ENCODE measurements around the gene XXYLT1.
"Not testable (repeated sequence)": the region's sequence is repeated elsewhere in the genome, so short reads cannot be mapped to it uniquely, and the experiment has no call there.

The XXYLT1 gene

DNA sequence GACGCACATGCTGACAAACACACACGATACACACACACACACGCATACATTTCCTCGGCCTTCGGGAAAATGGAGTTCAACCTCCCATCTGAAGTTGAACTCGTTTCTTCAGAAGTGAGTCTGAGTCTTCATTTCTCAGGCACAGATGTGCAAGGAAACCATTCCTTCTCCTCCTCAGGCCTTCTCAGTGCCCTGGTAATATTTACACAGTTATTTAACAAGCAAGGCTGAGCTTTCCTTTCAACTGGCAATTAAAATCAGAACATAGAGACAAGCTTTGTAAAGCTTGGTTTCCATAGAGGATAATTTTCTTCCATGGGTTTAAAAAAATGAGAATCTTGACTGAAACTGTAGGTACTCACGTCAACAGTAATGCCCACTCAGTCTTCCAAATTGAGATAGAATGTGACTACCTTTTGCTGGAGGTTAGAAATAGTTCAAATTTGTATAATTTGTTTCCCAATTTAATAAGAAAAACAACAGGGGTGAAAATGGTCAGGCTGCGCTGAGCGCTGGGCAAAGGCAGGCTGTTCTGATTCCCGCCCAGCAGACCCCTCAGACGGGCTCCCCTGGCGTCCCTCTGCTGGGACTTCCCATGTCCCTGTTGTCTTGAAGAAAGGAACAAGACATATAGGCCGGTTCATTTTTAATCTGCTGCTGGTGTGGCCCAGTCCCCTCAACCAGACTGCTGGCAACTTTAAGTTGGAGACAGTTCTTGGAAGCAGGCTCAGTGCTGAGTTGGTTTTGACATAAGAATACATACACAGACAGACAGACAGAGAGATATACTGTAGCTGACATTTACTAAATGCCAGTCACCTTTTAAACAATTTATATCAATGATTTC lies 174.3 kb downstream of the XXYLT1 start:
- DNase-seq (ENCODE audit: low read depth): no peak

DNA sequence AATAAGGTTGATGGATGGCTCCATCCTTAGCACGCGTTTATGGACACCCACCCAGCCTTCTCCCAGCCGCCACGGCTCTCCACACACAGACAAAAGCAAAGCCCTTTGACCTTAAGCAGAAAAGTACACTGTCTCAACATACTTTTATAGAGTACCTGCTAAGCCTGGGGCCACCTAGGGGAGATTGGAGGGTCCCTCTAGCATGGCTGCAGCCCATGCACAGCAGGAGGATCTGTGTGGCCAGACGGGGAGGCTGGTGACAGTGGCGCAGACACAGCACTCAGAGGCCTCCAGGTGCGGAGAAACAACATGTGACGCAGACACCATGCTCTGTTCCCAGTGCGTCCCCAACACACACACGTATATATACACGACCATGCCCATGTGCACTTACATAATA lies 174.9 kb downstream of the XXYLT1 start:
- no peak for DNase-seq (ENCODE audit: low read depth)

DNA sequence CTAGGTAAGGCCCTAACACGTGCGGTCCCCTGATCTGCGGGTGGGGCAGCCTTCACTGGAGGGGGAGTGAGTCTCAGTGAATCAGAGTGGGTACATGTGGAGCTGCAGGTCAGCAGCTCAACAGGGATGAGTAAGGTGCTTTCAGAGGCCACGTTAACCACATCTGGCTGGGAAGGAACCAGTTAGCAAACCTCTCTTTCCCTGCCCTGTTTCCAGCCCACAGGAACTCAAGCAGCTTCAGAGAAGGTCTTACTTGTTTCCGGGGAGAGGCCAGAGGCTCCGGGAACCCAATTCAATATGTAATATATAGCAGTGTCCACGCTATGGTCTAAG lies 175.3 kb downstream of the XXYLT1 start:
- DNase-seq (ENCODE audit: low read depth): no peak

DNA sequence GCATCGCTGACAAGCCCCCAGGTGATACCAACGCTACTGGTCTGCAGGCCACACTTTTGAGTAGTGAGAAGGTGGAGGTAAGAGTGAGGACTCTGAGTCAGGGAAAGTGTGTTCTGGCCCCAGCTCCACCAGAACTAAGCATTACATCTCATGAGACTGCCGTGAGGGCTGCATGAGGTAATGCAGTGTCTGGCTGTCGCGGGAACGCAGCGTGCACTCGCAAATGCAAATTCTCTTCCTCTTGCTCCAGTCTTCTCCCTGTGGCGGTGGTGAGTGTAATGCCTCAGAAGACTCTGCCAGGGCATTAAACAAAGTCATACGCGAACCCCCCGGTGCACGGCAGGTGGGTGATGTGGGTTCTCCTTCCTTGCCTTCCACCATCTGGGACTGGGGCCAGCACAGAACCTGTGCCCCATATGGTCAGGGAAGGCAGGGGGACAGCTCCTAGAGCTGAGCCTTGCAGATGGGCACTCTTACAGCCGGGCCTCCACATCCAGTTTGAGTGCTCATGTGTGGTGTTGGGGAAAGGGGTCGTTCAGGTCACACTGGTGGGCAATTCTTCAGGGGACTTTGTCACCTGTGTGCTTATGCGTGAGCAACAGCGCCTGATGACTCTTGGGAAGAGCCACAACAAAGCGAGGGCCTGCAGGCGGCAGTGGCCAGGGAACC lies 175.8 kb downstream of the XXYLT1 start:
- DNase-seq (ENCODE audit: low read depth): no peak

DNA sequence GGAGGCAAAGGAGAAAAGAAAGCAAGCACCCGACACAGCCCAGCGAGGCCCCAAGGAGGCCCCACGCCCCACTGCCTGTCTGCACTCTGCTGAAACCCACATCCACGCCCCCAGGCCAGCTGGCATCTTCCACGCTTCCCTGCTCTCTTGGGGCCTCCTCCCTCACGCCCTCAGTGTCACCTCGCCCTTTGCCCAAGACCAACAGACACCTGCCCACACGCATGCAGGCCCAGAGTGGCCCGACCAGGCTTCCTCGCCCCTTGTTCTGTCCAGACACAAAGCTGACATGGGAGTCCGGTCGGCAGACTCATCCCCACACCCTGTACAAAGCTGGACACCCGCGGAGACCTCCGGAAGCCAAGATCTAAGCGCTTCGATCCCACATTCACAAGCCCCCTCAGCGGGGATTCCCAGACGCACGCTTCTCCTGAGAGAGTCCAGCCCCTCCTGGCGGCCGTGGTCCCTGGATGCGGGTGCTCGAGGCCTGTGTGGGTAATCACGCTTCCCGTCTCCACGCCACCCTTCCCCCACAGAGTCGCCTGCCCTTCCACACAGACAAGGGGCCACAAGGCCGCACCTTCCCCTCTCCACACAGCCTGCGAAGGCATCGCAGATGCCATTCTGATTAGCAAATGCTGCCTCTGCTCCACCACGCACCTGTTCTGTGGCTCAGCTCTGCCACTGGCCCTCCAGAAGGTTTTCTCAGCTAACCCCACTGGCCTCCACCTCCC lies 176.6 kb downstream of the XXYLT1 start:
- no peak for DNase-seq (ENCODE audit: low read depth)

DNA sequence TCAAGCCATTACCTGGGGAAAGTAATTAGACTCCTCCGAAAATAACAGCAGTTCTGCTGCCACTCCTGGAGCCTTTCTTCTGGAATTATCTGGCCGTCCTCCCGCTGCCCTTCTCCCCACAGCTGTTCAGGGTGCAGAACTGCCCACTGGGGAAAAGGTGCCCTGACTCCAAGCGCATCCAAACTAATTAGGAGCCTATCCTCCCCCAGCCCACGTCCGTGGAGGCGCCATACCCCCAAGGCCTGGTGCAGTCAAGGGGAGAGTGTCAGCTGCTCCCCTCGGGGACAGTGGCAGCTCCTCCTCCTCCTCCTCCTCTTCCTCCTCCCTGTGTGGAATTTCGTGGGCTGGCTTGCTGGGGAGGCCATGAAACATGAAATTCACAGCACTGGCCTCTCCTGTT lies 177.2 kb downstream of the XXYLT1 start:
- no peak for DNase-seq (ENCODE audit: low read depth)

DNA sequence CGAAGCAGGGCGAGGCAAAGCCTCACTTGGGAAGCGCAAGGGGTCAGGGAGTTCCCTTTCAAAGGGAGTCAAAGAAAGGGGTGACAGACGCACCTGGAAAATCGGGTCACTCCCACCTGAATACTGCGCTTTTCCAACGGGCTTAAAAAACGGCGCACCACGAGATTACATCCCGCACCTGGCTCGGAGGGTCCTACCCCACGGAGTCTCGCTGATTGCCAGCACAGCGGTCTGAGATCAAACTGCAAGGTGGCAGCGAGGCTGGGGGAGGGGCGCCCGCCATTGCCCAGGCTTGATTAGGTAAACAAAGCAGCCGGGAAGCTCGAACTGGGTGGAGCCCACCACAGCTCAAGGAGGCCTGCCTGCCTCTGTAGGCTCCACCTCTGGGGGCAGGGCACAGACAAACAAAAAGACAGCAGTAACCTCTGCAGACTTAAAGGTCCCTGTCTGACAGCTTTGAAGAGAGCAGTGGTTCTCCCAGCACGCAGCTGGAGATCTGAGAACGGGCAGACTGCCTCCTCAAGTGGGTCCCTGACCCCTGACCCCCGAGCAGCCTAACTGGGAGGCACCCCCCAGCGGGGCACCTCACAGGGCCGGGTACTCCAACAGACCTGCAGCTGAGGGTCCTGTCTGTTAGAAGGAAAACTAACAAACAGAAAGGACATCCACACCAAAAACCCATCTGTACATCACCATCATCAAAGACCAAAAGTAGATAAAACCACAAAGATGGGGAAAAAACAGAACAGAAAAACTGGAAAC lies 182.9 kb downstream of the XXYLT1 start:
- DNase-seq (ENCODE audit: low read depth): not testable (repeated sequence)

DNA sequence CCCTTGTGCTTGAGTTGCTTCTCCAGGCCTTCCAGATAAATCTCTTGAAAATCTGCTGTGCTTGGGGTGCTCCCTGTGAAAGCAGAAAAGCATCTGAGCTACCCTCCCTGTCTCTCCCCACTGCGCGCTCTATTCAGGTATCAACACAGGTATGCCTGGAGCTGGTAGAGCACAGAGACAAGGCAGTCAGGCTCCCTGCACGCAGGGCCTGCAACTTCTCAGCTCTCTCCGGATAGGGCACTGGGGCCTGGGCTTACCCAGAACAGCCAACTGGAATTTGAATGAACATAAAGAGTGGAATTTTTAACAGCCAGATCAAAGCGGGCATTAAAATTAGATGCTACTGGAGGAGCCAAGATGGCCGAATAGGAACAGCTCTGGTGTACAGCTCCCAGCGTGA lies 183.6 kb downstream of the XXYLT1 start:
- no peak for DNase-seq (ENCODE audit: low read depth)

DNA sequence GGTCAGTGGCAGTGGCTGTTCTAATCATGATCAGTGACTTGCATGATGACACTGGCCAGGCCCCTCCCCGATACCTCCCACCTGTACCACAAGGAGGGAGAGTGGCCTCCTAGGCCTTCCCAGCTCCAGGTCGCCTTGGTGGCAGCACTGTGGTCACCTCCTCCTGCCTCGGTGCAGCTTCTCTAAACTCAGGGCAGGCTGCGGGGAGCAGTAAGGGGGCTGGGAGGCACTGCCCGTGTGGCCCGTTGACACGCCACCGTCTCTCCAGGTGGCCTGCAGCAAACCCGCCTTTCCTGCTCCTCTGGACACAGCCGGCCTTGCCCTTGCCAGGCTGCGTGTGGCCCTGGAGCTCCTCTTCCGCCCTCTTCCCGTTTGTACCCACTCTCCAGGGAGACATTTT lies 184.1 kb downstream of the XXYLT1 start:
- DNase-seq (ENCODE audit: low read depth): no peak

DNA sequence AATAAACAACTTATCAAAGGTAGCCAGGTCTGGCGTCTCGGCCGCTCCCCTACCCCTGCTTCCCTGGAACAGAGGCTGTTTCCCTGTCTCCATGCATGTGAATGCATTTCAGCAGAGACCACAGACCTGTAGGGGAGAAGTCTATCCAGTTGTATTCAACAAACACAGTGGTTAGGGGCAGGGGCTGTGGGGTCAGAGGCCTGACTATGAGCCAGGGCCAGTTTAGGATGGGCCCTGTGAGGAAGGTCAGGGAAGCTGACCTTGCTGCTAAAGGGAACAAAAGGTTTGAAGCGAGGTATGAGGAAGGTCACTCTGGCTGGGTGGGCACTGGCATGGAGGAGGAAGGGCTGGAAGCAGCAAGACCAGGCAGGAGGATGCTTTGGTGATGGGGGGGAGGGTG lies 184.6 kb downstream of the XXYLT1 start:
- DNase-seq (ENCODE audit: low read depth): no peak

DNA sequence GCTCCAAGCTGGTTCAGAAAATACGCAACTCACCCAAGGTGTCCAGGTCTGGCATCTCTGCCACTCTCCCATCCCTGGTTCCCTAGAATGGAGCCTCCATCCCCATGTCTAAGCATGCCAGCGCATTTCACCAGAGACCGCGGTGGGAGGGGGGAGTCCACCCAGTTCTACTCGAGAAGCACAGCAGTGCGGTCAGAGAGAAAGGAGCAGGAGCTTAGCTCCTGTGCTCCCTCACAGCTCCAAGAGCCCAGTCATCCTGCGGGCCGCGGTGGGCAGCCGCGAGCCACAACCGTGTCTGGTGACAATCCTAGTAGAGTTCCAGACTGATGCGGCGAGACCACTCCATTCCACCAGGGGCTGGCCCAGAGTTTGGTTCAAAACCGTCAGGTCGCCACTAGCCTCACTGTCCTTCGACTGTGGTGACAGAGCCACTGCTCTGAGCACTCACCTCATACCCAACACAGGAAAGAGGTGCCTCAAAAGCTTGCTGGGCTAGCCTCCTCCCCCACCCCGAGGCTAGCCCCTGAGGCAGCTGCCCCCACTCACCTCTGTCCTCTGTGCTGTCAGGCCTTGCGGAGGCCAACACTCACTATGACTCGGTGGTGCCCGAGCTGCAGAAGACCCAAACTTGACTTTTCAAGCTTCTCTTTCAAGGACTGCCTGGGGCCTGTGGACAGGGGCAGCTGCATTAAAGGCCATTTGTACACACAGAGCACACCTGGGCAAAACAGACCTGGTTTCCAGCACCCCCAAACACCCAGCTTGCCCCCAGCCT lies 185.4 kb downstream of the XXYLT1 start:
- no peak for DNase-seq (ENCODE audit: low read depth)

DNA sequence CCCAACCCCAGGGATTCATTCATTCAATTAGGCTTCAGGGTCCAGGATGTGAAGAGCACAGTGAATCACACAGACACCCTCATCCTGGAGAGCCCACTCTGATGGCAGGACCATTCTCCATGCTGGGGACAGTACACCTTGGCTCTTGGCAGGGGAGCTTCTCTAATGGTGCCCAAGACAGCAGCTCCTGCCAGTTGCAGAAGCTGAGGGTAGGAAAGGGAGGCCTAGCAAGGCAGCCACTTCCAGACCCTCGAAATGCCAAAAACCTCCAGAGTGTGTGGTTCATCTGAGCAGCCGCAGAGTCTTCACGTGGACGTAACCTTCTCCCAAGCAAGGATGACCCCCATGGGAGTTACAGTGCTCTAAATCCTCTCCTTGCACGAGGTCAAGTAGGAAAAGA lies 186.2 kb downstream of the XXYLT1 start:
- DNase-seq (ENCODE audit: low read depth): no peak

DNA sequence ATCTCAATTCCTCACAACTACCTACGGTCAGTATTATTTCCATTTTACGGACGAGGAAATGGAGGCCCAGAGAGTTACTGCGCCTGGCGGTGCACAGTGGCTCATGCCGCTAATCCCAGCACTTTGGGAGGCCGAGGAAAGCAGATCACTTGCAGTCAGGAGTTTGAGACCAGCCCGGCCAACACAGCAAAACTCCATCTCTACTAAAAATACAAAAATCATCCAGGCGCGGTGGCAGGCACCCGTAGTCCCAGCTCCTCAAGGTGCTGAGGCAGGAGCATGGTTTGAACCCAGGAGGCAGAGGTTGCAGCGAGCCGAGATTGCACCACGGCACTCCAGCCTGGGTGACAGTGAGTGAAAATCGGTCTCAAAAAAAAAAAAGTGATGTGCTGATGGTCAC lies 187.3 kb downstream of the XXYLT1 start:
- DNase-seq (ENCODE audit: low read depth): no peak

DNA sequence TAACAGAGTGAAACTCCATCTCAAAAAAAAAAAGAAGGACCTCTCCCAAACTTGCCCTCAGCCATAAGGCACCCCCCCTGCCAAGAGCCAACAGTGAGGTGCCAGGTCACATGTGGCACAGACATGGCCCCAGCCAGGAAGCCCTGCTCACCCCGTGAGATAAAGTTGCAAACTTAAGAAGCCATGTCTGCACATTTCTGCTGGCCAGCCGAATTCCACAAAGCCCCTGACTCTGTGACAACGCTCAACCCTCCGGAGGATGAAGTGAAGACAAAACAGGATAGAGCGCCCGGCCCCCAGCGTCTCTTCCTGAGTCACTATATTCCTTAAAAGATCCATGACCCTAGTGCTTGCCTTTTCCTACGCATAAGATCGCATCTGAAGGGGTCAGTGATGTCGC lies 188.1 kb downstream of the XXYLT1 start:
- no peak for DNase-seq (ENCODE audit: low read depth)

DNA sequence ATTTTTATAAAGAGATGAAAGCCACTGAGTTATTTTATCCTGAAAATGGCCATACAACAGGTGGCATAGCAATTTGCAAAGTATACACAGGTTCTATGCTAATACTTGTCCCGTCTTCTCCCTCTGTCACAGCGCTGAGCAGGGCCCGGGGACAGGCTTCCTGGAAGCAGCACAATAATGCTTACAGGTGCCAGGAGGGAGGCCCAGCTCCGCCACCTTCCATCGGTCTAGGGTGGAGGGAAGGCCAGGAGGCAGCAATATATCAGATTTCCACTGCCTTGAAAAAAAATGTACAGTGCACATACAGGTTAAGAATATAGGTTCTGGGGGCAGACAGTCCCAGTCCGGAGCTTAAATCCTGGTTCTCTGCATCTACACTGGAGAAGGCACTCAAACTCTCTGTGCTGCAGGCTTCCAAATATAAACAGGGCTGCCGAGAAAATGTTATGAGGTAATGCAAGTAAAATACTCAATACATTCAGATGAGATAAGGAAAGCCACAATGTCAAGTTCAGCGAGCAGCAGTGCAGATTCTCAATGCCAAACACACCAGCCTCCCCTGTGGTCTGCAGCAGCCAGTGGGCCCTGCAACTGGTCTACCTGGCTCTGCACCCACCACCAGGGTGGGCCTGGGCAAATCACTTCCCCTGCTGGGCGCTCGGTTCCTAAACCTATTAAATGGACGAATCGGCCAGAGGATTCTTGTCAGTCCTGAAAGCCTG lies 189.6 kb downstream of the XXYLT1 start:
- no peak for DNase-seq (ENCODE audit: low read depth)

DNA sequence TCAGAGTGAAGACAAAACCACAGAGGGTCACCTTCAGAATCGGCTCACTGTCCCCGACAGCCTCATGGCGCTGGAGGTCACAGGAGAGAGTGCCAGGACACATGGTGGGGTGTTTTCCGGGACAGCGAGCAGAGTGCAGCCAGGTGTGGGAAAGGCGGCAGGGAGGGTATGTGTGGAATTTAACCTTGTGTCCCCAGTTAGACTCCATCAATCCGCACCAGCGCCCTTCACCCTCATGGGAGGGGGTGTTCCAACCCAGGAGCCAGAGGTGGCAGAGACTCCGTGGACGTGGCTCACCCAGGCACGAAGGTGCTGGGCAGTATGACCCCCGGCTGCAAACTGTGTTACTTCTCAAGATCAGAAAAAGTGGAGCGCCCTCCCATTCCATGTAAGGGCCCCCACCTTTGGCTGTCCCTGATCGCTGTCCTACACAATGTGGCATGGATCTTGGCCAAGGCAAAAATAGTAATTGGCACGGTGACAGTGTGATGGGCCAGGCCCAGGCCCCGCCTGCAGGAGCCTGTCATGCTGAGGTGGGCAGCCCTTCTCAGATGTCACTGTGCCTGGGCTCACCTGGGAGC lies 190.3 kb downstream of the XXYLT1 start:
- DNase-seq (ENCODE audit: low read depth): no peak

DNA sequence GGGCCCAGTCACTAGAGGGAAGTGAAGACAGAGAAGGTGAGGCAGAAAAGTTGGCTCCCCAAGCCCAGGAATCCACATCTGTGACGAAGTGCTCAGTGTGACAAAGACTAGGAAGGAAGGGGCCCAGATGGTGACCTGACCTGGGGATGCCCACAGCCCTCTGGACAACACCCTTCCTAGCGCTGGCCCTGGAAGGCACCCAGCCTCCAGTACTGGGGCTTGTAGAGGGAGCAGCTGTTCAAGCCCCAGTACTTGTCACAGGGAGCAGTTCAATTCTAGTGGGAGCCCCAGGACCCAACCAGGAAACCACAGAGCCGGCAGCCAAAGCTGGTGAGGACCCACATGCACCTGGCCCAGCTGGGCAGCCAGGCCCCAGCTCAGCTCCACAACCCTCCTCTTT lies 190.8 kb downstream of the XXYLT1 start:
- DNase-seq (ENCODE audit: low read depth): no peak

DNA sequence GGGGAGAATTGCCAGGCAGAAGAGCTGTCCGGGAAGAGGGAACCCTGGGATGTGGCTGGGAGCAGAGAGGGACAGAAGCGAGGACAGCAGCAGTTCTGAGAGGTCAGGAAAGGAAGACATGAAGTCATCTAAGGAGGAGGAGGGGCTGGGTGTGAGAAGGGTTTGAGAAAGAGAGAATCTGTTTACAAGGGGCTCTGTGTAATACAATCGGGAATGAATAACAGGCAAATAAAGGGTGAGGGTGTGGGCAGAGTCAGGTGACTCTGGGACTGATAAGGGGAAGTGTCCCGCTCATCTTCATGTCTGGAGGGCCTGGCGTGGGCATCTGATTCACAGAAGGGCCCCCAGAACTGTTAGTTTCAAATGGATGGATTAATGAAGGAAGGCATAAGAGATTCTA lies 191.3 kb downstream of the XXYLT1 start:
- no peak for DNase-seq (ENCODE audit: low read depth)

DNA sequence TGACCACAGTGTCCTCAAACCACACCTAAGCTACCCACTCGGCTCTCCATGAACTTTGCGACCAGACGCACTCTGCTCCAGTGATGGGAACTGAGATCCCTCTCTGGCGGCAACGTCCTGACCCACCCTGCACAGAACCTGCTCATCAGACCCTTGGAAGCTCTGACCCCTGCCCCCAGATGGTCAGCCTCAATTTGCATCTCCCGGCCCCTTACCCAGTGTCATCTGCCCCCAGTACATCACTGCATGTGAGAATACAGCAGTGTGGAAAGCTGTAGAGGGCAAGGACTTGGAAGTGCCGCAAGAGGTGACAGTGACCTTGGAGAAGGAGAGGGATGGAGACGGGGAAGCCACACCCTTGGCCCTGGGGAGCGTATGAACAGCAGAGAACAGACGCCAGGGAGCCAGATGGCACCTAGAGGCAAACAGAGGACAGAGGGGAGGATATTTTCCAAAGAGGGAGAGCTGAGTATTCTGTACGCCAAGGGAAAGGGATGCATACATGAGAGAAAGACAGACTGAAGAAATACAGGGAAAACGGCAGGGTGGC lies 192.0 kb downstream of the XXYLT1 start:
- no peak for DNase-seq (ENCODE audit: low read depth)
